GM03348 (cell line): ENCODE results near the gene GRPEL2.

Experiments
- DNase-seq: peaks from one replicate; pipeline ENCODE4 v3.0.0; 2012; ENCODE audit warnings: low spot score

The GRPEL2 gene

DNA sequence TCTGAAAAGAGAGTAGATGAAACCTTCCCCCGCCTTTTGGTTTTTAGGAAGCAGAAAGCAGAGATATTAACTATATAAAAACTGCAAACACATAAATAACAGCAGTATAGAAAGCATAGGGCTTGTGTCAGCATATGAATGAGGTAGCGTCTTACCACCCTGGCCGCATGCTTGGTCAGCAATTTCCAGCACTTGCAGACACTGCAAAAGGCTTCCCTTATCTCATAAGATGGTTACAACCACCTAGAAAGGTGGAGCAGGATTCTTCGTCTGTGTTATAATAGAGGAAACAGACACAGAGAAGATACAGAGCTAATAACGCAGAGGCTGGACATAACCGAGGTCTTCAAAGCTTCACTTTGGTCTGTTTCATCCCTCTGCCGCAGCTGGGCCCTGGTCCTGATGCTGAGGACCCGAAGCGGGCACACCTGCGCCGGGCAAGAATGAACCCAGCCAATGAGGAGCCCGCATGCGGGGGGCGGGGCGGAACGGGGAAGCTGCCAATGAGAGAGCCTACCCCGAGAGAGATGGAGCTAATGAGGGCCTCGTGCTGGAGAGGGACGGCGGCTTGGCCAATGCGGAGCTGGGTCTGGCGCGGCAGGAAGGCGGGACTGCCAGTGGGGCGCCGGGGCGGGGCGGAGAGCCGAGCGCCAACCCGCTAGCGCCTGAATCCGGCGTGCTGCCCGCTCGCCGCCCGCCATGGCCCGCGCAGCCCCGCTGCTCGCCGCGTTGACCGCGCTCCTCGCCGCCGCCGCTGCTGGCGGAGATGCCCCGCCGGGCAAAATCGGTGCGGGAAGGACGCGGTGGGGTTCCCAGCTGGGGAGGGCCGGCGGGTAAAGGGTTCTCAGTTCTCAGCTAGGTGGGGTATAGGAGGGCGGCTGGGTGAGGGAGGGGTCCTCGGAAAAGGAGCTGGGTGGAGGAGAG lies 12.3 kb downstream of the GRPEL2 start, which contains the start of gene PCYOX1L:
Gene PCYOX1L (plus strand): TSS at position 677 of the 924 bp plus-strand sequence. CDS start 23 bp downstream, at position 700.
- DNase-seq: peak; percentile 99

DNA sequence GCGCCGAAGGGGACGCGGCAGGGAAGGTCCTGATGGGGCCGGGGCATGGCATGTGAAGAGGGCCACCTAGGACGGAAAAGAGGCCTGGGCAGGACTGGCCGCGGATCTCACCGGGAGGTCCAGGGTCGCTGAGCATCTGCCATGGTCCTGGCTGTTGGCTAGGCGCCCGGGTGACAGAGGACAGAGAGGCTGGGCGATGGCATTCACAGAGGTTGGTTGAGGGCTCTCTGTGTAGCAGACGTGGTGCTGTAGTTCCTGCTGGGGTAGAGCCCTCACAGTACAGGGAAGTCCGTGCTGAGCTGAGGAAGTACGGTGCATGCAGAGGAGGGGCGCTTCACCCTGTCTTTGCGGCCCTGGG lies 13.0 kb downstream of the GRPEL2 start:
- DNase-seq: no peak

DNA sequence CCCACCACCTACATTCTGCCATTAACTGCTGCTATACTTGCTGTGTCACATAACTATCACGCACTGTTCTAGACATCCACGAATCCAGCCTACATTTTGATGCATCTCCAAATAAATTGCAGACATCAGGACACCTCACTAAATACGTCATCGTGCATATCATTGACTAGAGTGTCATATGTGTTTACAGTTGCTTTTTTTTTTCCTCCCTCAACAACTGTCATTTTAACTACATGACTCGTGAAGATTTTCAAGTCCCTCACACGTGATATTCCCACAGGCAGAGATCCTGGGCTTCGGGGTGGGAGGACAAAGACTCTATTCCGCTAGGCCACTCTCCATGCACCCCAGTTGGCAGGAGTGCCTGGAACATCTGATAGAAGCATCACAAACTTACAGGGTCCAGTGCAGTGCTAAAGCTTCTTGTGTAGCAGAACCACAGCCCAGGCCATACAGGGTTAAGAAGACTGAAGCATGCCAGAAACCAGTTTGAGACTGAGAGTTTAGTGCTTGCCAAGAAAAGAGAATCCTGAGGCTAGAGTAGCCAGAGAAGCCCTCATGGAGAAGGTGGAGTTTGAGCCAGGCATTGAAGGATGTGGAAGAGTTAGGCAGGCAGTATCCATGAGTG lies 13.7 kb downstream of the GRPEL2 start:
- DNase-seq: no peak

DNA sequence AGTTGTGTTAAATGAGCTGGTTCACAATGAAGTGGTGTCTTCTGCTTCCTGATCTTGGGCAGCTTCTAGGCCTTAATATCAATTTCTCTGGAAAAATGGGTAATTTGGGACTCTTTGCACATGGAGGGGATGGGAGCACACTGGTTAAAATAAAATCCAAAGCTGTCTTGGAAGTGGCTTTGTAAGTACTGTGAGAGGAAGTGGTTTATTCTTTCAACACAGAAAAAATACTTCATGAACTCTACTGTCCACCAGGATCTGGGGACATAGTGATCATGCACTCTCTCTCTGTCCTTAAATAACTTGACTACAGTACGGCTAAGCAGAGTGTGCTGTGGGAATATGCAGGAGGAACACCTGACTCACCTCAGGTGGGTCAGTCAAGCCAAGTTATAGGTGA lies 15.0 kb downstream of the GRPEL2 start:
- no peak for DNase-seq

DNA sequence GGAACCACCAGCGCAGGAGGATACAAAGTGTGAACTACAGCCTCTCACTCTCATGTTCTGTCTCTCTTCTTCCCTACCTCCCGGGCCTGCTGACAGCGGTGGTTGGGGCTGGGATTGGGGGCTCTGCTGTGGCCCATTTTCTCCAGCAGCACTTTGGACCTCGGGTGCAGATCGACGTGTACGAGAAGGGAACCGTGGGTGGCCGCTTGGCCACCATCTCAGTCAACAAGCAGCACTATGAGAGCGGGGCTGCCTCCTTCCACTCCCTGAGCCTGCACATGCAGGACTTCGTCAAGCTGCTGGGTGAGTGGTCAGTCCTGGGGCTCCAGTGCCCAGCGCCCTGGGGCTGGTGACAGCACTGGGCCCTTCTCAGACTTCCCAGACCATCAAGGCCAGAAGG lies 17.2 kb downstream of the GRPEL2 start:
- no peak for DNase-seq

DNA sequence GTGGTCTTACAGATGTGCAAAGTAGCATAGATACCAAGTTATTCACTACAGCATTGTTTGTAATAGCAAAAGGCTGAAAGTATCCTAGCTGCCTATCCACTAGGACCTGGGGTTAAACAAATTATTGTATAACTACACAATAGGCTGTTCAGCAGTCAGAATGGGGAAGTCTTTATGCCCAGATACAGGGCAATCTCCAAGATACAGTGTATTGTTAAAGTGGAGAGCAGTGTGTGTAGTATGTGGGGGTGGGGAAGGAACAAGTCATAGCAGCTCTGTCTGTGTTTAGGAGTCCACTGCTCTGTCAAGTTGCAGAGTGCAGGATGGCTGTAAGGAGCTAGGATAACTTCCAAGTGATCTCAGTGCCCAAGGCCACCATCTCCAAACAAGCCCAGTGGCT lies 18.1 kb downstream of the GRPEL2 start:
- DNase-seq: no peak

DNA sequence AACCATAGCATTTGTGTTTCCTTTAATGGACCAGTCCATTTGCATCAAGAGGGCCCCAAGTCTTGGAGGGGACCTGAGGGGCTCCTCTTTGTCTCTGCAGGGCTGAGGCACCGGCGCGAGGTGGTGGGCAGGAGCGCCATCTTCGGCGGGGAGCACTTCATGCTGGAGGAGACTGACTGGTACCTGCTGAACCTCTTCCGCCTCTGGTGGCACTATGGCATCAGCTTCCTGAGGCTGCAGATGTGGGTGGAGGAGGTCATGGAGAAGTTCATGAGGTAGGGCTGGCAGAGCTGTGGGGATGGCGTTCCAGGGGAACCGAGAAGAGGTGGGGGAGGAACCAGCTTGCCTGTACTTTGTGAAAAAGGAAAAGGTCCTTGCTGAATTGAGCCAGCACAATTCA lies 18.6 kb downstream of the GRPEL2 start:
- DNase-seq: no peak

DNA sequence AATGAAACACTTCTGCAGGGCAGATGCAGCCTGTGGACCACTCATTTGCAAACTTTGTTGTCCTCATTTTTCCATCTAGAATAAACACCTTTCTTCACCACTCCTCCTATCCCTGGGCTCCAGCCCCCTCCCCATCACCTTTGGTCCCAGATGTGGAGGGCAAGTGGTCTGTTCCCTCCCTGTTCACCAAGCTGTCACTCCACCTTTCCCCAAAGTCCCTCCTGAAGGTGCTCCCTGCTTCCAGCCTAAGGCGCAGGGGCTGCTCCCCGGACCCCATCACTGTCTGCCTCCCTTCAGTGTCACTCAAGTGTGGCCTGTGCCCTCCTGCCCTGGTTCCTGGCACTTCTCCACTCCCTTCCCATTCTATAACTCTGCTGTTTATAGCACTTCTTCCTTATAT lies 19.4 kb downstream of the GRPEL2 start:
- DNase-seq: no peak

DNA sequence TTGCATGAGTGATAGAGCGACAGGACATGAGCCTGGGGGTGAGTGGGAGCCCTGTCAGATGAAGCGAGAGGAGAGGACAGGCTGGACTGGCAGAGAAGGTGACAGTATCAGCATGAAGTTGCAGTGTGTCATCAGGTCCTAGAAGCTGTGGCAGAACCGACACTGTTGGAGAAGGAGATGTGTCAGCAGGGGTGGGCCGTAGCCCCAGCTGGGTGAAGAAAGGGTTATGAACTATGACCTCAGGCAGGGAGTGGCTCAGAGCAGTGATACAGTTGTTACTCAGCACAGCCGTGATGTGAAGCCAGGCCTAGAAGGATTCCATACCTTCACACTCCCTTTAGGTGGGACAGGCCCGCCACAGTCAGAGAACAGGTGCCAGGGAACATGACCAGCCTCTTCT lies 20.1 kb downstream of the GRPEL2 start:
- no peak for DNase-seq

DNA sequence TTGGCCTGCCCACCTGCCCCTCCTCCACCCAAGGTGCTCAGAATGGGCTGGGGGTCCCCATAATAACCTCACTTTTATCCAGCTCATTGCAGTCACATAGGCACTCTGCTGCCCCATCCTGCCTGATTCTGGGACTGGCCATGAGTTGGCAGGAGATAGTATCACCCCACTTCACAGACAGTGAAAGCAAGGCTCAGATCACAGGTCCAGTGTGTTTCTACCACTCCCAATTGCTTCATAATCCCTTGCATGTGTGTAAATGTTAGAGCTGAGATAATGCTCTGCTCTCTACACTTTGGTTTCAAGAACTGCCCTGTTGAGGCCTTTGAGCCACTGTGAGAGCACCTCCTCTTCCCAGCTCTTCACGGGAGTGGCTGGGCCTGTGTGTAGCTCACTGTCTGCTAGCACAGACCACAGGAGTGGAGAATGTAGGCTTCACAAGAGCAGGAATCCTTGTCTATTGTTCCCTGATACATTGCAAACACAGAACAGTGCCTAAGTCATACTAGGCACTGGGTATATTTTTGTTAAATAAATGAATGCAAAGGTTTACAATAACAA lies 20.9 kb downstream of the GRPEL2 start:
- no peak for DNase-seq

DNA sequence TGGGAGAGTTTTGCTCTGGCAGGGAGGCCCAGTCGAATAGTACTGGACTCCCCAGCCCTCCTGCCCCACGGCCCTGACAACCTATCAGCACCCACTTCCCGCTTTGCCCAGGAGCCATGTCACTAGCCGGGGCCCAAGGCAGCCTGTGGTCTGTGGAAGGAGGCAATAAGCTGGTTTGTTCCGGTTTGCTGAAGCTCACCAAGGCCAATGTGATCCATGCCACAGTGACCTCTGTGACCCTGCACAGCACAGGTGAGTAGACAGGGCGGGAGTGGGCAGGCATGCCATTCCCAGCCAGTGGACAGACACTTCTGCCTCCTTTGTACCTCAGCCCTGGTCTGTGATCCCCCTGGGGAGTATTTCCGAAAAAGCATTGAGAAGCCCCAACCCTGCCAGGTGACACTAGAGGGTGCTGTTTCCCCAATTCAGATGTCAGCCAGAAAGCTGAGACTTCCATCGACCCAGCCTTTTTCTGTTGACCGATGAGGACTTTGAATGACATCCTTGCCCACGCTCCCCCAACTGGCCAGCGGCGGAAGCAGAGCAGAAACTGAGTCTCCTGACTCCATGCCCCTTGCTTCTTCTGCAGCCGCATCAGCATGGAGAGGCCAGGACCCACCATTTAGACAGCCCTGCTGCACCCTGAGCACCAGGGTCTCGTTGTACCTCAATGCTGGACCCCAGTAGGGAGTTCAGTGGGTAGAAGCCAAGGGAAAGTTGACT lies 22.1 kb downstream of the GRPEL2 start:
- peak; percentile 88 for DNase-seq

DNA sequence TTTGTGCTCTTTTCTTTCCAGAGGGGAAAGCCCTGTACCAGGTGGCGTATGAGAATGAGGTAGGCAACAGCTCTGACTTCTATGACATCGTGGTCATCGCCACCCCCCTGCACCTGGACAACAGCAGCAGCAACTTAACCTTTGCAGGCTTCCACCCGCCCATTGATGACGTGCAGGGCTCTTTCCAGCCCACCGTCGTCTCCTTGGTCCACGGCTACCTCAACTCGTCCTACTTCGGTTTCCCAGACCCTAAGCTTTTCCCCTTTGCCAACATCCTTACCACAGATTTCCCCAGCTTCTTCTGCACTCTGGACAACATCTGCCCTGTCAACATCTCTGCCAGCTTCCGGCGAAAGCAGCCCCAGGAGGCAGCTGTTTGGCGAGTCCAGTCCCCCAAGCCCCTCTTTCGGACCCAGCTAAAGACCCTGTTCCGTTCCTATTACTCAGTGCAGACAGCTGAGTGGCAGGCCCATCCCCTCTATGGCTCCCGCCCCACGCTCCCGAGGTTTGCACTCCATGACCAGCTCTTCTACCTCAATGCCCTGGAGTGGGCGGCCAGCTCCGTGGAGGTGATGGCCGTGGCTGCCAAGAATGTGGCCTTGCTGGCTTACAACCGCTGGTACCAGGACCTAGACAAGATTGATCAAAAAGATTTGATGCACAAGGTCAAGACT lies 22.8 kb downstream of the GRPEL2 start:
- DNase-seq: no peak

DNA sequence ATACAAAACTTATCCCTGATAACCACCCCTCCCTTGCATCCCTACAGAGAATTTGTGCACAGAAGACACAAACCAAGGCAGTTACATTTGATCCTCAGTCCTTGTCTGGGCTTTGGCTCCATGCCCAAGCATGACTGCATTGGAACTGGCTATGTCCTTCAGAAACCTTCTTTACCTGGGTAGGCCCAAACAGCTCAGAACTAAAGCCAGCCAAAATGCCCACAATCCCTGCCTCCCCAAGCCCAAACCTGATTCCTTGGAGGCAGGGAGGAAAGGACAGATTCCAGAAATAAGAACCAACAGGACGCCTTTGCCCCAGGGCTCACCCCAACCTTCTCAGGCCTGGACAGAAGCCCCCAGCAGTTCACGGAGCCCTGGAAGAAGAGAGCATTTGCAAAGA lies 25.6 kb downstream of the GRPEL2 start:
- DNase-seq: no peak

DNA sequence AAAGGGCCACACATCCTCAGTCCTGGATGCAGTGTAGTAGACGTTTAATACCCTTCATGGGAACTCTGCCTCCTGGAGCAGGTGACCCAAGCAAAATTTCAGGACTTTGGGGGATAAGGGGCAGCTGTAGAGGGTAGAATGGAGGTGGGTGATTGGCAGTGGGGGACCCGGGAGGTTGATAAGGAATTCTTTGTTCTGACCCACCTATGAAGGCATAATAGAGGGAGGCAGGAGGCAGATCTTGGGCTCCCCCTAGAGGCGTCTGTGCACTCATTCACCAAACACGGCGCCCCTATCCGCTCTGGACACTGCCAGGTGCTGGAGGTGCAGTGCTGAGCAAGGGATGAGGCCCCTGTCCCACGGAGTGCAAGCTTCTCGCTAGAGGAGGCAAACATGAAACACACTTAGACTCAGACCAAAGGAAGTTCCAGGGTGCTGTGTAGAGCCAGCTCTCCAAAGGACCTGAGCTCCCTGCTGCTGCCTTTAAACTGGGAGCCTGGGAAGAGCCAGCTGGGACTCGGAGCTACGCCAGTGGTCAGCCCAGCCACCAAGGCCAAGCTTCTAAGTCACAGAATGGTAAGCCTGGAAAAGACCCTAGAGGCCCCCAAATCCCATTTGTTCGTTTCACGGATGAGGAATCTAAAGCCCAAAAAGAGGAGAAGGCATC lies 26.1 kb downstream of the GRPEL2 start:
- DNase-seq: peak; percentile 85

DNA sequence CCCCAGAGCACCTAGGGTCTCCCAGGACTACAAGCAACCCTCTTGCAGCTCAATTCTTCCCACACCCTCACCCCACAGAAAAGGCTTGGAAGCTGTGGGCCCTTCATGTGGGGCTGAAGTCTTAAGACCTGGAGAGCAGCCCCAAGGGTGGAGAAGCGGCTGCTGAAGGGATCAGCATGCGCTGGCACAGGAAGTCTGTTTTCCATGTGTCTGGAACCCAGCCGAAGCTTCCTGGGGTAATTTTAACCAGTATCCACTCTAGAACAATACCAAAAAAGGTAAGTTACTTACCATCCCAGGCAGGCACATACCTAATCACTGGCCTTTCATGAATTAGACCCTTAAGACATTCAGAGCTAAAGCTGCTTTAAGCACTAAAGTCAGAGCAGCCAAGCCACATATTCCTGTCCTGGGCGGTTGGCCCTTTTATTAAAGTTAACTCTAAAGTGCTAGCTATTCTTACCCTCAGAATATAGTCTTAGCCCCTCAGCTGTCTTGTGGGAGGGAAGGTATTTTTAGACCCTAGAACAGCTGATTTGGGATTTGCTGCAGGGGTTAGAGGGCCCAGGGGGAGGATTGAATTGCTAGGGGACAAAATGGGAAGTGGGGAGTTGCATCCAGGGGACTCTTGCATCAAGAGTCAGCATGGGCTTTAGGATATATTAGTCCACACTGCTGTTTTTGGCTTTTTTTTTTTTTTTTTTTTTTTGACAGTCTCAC lies 26.9 kb downstream of the GRPEL2 start:
- no peak for DNase-seq

DNA sequence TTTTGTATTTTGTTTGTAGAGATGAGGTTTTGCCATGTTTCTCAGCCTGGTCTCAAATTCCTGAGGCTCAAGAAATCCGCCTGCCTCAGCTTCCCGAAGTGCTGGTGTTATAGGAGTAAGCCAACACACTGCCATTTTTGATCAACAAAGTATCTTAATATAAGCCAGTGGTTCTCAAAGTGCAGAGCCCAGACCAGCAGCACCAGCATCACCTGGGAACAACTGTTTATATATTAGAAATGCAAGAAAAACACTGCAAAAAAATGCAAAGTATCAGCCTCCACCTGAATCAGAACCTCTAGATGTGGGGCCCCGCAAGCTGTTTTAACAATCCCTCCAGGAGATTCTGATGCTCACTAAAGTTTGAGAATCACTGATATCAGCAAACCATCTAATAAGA lies 27.6 kb downstream of the GRPEL2 start:
- no peak for DNase-seq

DNA sequence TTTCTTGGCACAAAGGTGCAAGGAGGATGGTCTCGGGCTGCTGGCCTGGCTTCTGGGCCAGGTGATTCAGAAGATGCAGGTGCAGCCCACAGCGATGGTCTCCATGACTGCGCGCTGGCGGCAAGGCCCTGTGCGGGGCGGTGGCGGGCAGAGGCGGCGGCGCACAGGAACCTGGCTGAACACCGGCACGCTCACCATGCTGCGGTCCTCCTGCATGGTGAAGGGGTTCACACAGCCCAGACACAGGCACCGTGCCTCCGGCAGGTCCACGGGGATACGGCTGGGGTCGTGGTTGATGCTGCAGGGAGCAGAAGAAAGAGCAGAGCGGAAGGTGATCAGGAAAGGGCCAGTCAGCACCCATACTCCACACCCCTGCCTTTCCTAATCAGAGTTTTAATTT lies 29.0 kb downstream of the GRPEL2 start:
- DNase-seq: no peak

DNA sequence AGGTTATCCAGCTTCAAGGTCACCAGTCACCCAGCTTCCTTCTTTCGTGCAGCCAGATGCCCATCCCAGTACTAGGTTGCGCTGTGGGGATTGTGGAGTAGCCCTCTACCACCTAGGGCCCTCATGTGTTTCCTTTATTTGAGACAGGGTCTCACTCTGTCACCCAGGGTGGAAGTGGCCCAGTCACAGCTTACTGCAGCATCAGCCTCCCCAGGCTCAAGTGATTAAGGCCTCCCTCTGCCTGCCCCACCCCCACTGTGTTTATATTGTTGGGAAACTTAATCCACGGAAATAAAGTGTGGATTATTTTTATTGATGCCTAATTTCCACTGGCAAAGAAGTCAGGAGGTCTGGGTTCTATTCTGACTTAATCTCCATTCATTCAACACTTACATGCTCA lies 29.5 kb downstream of the GRPEL2 start:
- no peak for DNase-seq

DNA sequence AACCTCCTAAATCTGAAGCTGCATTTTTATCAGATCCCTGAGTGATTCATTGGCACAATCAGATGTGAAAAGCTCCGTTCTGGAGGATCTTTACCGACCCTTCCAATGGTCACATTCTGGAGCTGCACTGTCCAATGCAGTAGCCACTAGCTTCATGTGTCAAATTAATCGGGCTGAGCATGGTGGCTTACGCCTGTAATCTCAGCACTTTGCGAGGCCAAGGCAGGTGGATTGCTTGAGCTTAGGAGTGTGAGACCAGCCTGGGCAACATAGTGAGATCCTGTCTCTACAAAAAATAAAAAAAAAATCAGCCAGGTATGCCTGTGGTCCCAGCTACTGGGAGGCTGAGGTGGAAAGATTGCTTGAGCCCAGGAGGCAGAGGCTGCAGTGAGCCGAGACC lies 30.1 kb downstream of the GRPEL2 start:
- DNase-seq: no peak

DNA sequence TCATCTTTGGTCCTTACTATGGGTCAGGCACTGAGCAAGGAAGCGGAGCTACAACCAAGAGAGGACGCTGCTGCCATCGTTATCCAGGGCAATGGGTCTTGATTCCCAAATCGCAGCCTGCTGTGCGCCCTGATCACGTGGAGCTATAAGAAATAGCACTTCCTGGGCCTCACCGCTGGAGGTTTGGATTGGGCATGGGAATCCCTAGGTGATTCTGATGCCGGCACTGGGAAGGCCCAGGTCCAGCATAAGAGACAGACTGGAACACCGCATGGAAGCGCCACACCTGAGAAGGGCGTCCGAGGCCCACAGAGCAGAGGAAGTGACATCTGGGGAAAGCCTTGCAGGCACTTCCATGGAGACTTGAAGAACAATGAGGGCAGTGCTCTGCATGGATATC lies 30.8 kb downstream of the GRPEL2 start:
- no peak for DNase-seq
